ENCODE measurements around the gene MOV10L1.

The MOV10L1 gene

GRCh38 chr22:50139843-50140415 lies 50.1 kb downstream of the MOV10L1 start:
- TF ChIP-seq CTCF (IDR thresholded peaks at IDR 0.05), result no peak
- peak in 1 of 2 donors; percentile 42 for DNase-seq
- Histone ChIP-seq H3K4me1 (peaks cover 0 to 4% (median 0%) of the 10 kb centered on the region in 4 donors), H3K27ac (no peak overlapping the region), H3K4me3 (no peak overlapping the region), H3K27me3 (peaks cover 0 to 30% of the 10 kb centered on the region in 2 donors), H3K36me3 (no peaks in the 10 kb centered on the region), H3K9me3 (no peaks in the 10 kb centered on the region)
- intact Hi-C loops (cut with DNase I; ENCODE audit: low total_unique reads), result no loop called here

GRCh38 chr22:50140615-50141014 lies 50.8 kb downstream of the MOV10L1 start:
- Histone ChIP-seq H3K4me3 (no peak overlapping the region), H3K9me3 (no peaks in the 10 kb centered on the region), H3K36me3 (no peaks in the 10 kb centered on the region), H3K27me3 (peaks cover 0 to 37% of the 10 kb centered on the region in 2 donors), H3K27ac (no peak overlapping the region), H3K4me1 (peaks cover 0 to 4% (median 0%) of the 10 kb centered on the region in 4 donors)
- peak in 1 of 2 donors; percentile 4 for DNase-seq
- intact Hi-C loops (cut with DNase I; ENCODE audit: low total_unique reads), result no loop called here
- no peak for TF ChIP-seq CTCF (IDR thresholded peaks at IDR 0.05)

GRCh38 chr22:50141462-50141861 lies 51.7 kb downstream of the MOV10L1 start:
- Histone ChIP-seq H3K9me3 (no peaks in the 10 kb centered on the region), H3K27me3 (peaks cover 0 to 45% of the 10 kb centered on the region in 2 donors), H3K27ac (no peak overlapping the region), H3K4me1 (peaks cover 0 to 3% (median under 1%) of the 10 kb centered on the region in 4 donors), H3K4me3 (no peak overlapping the region), H3K36me3 (no peaks in the 10 kb centered on the region)
- TF ChIP-seq CTCF (IDR thresholded peaks at IDR 0.05), result no peak
- intact Hi-C loops (cut with DNase I; ENCODE audit: low total_unique reads), result no loop called here
- peak in 1 of 2 donors; percentile 33 for DNase-seq

GRCh38 chr22:50141891-50142363 lies 52.1 kb downstream of the MOV10L1 start:
- Histone ChIP-seq H3K36me3 (no peaks in the 10 kb centered on the region), H3K27ac (no peak overlapping the region), H3K9me3 (no peaks in the 10 kb centered on the region), H3K4me3 (no peak overlapping the region), H3K27me3 (peaks cover 0 to 48% of the 10 kb centered on the region in 2 donors), H3K4me1 (peaks cover 0 to 5% (median 0%) of the 10 kb centered on the region in 4 donors)
- DNase-seq, result no peak
- intact Hi-C loops (cut with DNase I; ENCODE audit: low total_unique reads), result no loop called here
- TF ChIP-seq CTCF (IDR thresholded peaks at IDR 0.05), result no peak

- H3K36me3 ChIP-seq, result no peaks in the 10 kb centered on the region
- H3K9me3 ChIP-seq, result no peaks in the 10 kb centered on the region
- peak in 1 of 2 donors; percentile 9 for DNase-seq
- H3K27me3 ChIP-seq, result peaks cover 0 to 48% of the 10 kb centered on the region in 2 donors
- intact Hi-C loops (cut with DNase I; ENCODE audit: low total_unique reads), result no loop called here
- H3K27ac ChIP-seq, result no peak overlapping the region
- no peak overlapping the region for H3K4me3 ChIP-seq
- H3K4me1 ChIP-seq, result peaks cover 0 to 6% (median 0%) of the 10 kb centered on the region in 4 donors
- no peak for TF ChIP-seq CTCF (IDR thresholded peaks at IDR 0.05)
These were observed 53.3 kb downstream of the MOV10L1 start for GRCh38 chr22:50143096-50143495.

Measured in tibial artery (tissue), 4 donors.